Measurements from ENCODE around the gene TMEM181.
"Not testable (repeated sequence)": the region's sequence is repeated elsewhere in the genome, so short reads cannot be mapped to it uniquely, and the experiment has no call there.

Gene TMEM181

GRCh38 chr6:158559895-158560835, at the start of gene TMEM181:
TMEM181 (plus strand) TSS chr6:158560091; CDS start chr6:158560225, 134 bp downstream.
- peak; percentile 60 to 83 (median 74) for DNase-seq (ENCODE audit: low read depth in 3 of 3, low spot score in 1 of 3)

- no peak for DNase-seq (ENCODE audit: low read depth in 3 of 3, low spot score in 1 of 3)
These were observed 47.1 kb upstream of the TMEM181 start for GRCh38 chr6:158512809-158513208.

GRCh38 chr6:158514176-158514575, 45.7 kb upstream of the TMEM181 start:
- DNase-seq (ENCODE audit: low read depth in 3 of 3, low spot score in 1 of 3), result no peak

GRCh38 chr6:158514991-158515390, 44.9 kb upstream of the TMEM181 start:
- no peak for DNase-seq (ENCODE audit: low read depth in 3 of 3, low spot score in 1 of 3)

- no peak for DNase-seq (ENCODE audit: low read depth in 3 of 3, low spot score in 1 of 3)
These were observed 43.8 kb upstream of the TMEM181 start for GRCh38 chr6:158516098-158516497.

- DNase-seq (ENCODE audit: low read depth in 3 of 3, low spot score in 1 of 3), result no peak
These were observed 42.9 kb upstream of the TMEM181 start for GRCh38 chr6:158517038-158517437.

- no peak for DNase-seq (ENCODE audit: low read depth in 3 of 3, low spot score in 1 of 3)
These were observed 42.3 kb upstream of the TMEM181 start for GRCh38 chr6:158517581-158517980.

- peak in 2 of 3 donors; percentile 19 to 21 for DNase-seq (ENCODE audit: low read depth in 3 of 3, low spot score in 1 of 3)
These were observed 41.4 kb upstream of the TMEM181 start for GRCh38 chr6:158518191-158519127.

GRCh38 chr6:158519300-158519699, 40.6 kb upstream of the TMEM181 start:
- no peak for DNase-seq (ENCODE audit: low read depth in 3 of 3, low spot score in 1 of 3)

- no peak for DNase-seq (ENCODE audit: low read depth in 3 of 3, low spot score in 1 of 3)
These were observed 40.1 kb upstream of the TMEM181 start for GRCh38 chr6:158519761-158520160.

- not testable (repeated sequence) for DNase-seq (ENCODE audit: low read depth in 3 of 3, low spot score in 1 of 3)
These were observed 38.9 kb upstream of the TMEM181 start for GRCh38 chr6:158520975-158521374.

GRCh38 chr6:158521759-158522158, 38.1 kb upstream of the TMEM181 start:
- DNase-seq (ENCODE audit: low read depth in 3 of 3, low spot score in 1 of 3), result no peak

- DNase-seq (ENCODE audit: low read depth in 3 of 3, low spot score in 1 of 3), result no peak
These were observed 37.3 kb upstream of the TMEM181 start for GRCh38 chr6:158522616-158523015.

GRCh38 chr6:158524311-158524710, 35.6 kb upstream of the TMEM181 start:
- DNase-seq (ENCODE audit: low read depth in 3 of 3, low spot score in 1 of 3), result no peak

GRCh38 chr6:158527858-158528257, 32.0 kb upstream of the TMEM181 start:
- not testable (repeated sequence) for DNase-seq (ENCODE audit: low read depth in 3 of 3, low spot score in 1 of 3)

- no peak for DNase-seq (ENCODE audit: low read depth in 3 of 3, low spot score in 1 of 3)
These were observed 31.1 kb upstream of the TMEM181 start for GRCh38 chr6:158528826-158529225.

GRCh38 chr6:158529629-158530028, 30.3 kb upstream of the TMEM181 start:
- DNase-seq (ENCODE audit: low read depth in 3 of 3, low spot score in 1 of 3), result no peak

- no peak for DNase-seq (ENCODE audit: low read depth in 3 of 3, low spot score in 1 of 3)
These were observed 28.3 kb upstream of the TMEM181 start for GRCh38 chr6:158531566-158531965.

- DNase-seq (ENCODE audit: low read depth in 3 of 3, low spot score in 1 of 3), result no peak
These were observed 27.9 kb upstream of the TMEM181 start for GRCh38 chr6:158531970-158532369.

GRCh38 chr6:158536084-158536890, 23.6 kb upstream of the TMEM181 start:
- peak in 2 of 3 donors; percentile 38 to 61 for DNase-seq (ENCODE audit: low read depth in 3 of 3, low spot score in 1 of 3)

All from stimulated activated CD4-positive, alpha-beta T cell treated with anti-CD3 and anti-CD28 coated beads, TNF-alpha, amount 100 ng/mL, for 1 hour (primary cell).